Sigmoid colon (tissue), 7 donors: Measurements from ENCODE around the gene IFNG. TPM values are rescaled to one million over a fixed set of nuclear protein-coding genes. Genes with fewer than 3 reads are reported as not detected.

Experiments used
- DNase-seq: peaks from one replicate; pipeline ENCODE4 v3.0.0-alpha.2; 2019
- H3K27ac ChIP-seq, 4 donors: fragments of 200-600 bp; sonication (generic); one replicate each; pipeline ENCODE4 v1.5.1; 2016 to 2019; ENCODE audit warnings: mild to moderate bottlenecking in 1 of 4
- H3K27me3 ChIP-seq, 3 donors: fragments of 200-600 bp; sonication (generic); one replicate each; pipeline ENCODE4 v1.5.1; 2019; ENCODE audit warnings: mild to moderate bottlenecking in 1 of 3
- H3K36me3 ChIP-seq, 4 donors: fragments of 200-600 bp; sonication (generic); one replicate each; pipeline ENCODE4 v1.5.1; 2016 to 2019
- H3K4me1 ChIP-seq, 4 donors: fragments of 200-600 bp; sonication (generic); one replicate each; pipeline ENCODE4 v1.5.1; 2017 to 2019
- H3K4me3 ChIP-seq, 4 donors: fragments of 200-600 bp; sonication (generic); one replicate each; pipeline ENCODE4 v1.5.1; 2017 to 2019; ENCODE audit warnings: mild to moderate bottlenecking in 2 of 4, moderate library complexity in 1 of 4
- H3K9me3 ChIP-seq, 4 donors: fragments of 200-600 bp in 3 of 4; sonication (generic) in 3 of 4; one replicate each; pipeline versions ENCODE4 v1.5.1 to v1.6.1; 2013 to 2019
- CTCF ChIP-seq, 4 experiments: fragments of 450-650 bp in 3 of 4; fragments of 200-600 bp in 1 of 4; IDR thresholded peaks; one replicate each; pipeline ENCODE4 v1.5.1; 2016 to 2019; ENCODE audit warnings: antibody characterized with exemption in 4 of 4, mild to moderate bottlenecking in 3 of 4, moderate library complexity in 2 of 4
- EP300 ChIP-seq, 4 donors: sonication (generic); formaldehyde crosslinking; IDR thresholded peaks; one replicate each; pipeline ENCODE4 v1.6.1; 2017; ENCODE audit warnings: antibody characterized with exemption in 4 of 4
- POLR2A ChIP-seq, 2 donors: fragments of 450-650 bp; IDR thresholded peaks; one replicate each; pipeline ENCODE4 v1.6.1; 2016; ENCODE audit warnings: antibody characterized with exemption in 2 of 2, mild to moderate bottlenecking in 2 of 2, moderate library complexity in 2 of 2
- POLR2AphosphoS5 ChIP-seq, 4 donors: sonication (generic); formaldehyde crosslinking; IDR thresholded peaks; one replicate each; pipeline ENCODE4 v1.6.1; 2017; ENCODE audit warnings: antibody characterized with exemption in 4 of 4
- WGBS, 2 donors: extraction: QIAGEN DNeasy Blood & Tissue Kit; methylation state at CpG; one replicate each; pipeline ENCODE4 v1.1.7; 2013; 5-methylcytosine and 5-hydroxymethylcytosine counted together
- intact Hi-C: fragments of 100-400 bp; cut with DNase I; formaldehyde crosslinking; loops from one replicate; pipeline ENCODE4 v1.15.1; 2023
- polyA plus RNA-seq, 3 donors: library from polyadenylated mRNA; stranded (reverse); fragments of 200-250 nt; gene quantifications; one replicate each; pipeline ENCODE4 v1.2.3, GENCODE V29; 2013
- total RNA-seq, 4 donors: library from RNA; depleted of rRNA; stranded (reverse); fragments of >200 nt; gene quantifications; one replicate each; pipeline ENCODE4 v1.1.0, GENCODE V29; 2016
- donor health status: healthy with polysubstance abuse.
- donor health status: Bipolar disorder and iron deficiency.
- donor health status: healthy.

The IFNG gene
- total and polyA plus RNA-seq, 7 donors = 1.2 TPM; not detected in 6

- H3K27me3 ChIP-seq = no peaks in the 10 kb centered on the region
- TF ChIP-seq POLR2A (IDR thresholded peaks at IDR 0.05) (no peak), POLR2AphosphoS5 (IDR thresholded peaks at IDR 0.05) (no peak), CTCF (IDR thresholded peaks at IDR 0.05) (no peak), EP300 (IDR thresholded peaks at IDR 0.05) (no peak)
- H3K9me3 ChIP-seq = no peaks in the 10 kb centered on the region
- no peak overlapping the region for H3K4me3 ChIP-seq
- H3K27ac ChIP-seq = no peak overlapping the region
- intact Hi-C loops = no loop called here
- WGBS, 2 donors = 92 to 93% methylated on average over 2 of the region's 2 CpGs
- no peaks in the 10 kb centered on the region for H3K36me3 ChIP-seq
- no peak for DNase-seq
- H3K4me1 ChIP-seq = no peaks in the 10 kb centered on the region
Observed at GRCh38 chr12:68170726-68171125, 11.2 kb upstream of the IFNG start.

- Histone ChIP-seq H3K9me3 (no peaks in the 10 kb centered on the region), H3K4me3 (no peak overlapping the region), H3K4me1 (no peaks in the 10 kb centered on the region), H3K36me3 (no peaks in the 10 kb centered on the region), H3K27ac (no peak overlapping the region), H3K27me3 (no peaks in the 10 kb centered on the region)
- DNase-seq = no peak
- intact Hi-C loops = no loop called here
- WGBS, 2 donors = 99 to 100% methylated on average over 1 of the region's 1 CpG
- TF ChIP-seq POLR2A (IDR thresholded peaks at IDR 0.05) (no peak), POLR2AphosphoS5 (IDR thresholded peaks at IDR 0.05) (no peak), EP300 (IDR thresholded peaks at IDR 0.05) (no peak), CTCF (IDR thresholded peaks at IDR 0.05) (no peak)
Observed at GRCh38 chr12:68169213-68169889, 9.8 kb upstream of the IFNG start.

- H3K27me3 ChIP-seq = no peaks in the 10 kb centered on the region
- H3K4me3 ChIP-seq = no peak overlapping the region
- H3K36me3 ChIP-seq = no peaks in the 10 kb centered on the region
- WGBS, 2 donors = 67 to 80% methylated on average over 5 of the region's 5 CpGs
- TF ChIP-seq POLR2A (IDR thresholded peaks at IDR 0.05) (no peak), CTCF (IDR thresholded peaks at IDR 0.05) (no peak), EP300 (IDR thresholded peaks at IDR 0.05) (no peak), POLR2AphosphoS5 (IDR thresholded peaks at IDR 0.05) (no peak)
- no peaks in the 10 kb centered on the region for H3K9me3 ChIP-seq
- no peaks in the 10 kb centered on the region for H3K4me1 ChIP-seq
- intact Hi-C loops = no loop called here
- no peak overlapping the region for H3K27ac ChIP-seq
- no peak for DNase-seq
Observed at GRCh38 chr12:68166317-68166831, 6.8 kb upstream of the IFNG start.

- 88% methylated on average over 4 of the region's 4 CpGs for WGBS, 2 donors
- DNase-seq = no peak
- intact Hi-C loops = no loop called here
Observed at GRCh38 chr12:68163560-68164081, 4.1 kb upstream of the IFNG start.

More at GRCh38 chr12:68163560-68164081, 4.1 kb upstream of the IFNG start:
- Histone ChIP-seq H3K4me3 (no peak overlapping the region), H3K4me1 (no peaks in the 10 kb centered on the region), H3K9me3 (no peaks in the 10 kb centered on the region), H3K36me3 (no peaks in the 10 kb centered on the region), H3K27ac (no peak overlapping the region), H3K27me3 (no peaks in the 10 kb centered on the region)
- TF ChIP-seq POLR2A (IDR thresholded peaks at IDR 0.05) (no peak), CTCF (IDR thresholded peaks at IDR 0.05) (no peak), EP300 (IDR thresholded peaks at IDR 0.05) (no peak), POLR2AphosphoS5 (IDR thresholded peaks at IDR 0.05) (no peak)
